ENCODE results near the gene ZNF385A. TPM values are rescaled to one million over a fixed set of nuclear protein-coding genes. Genes with fewer than 3 reads are reported as not detected.

ZNF385A gene
- total RNA-seq, 1 donor from 2014 or later, result 5.3 TPM

DNA sequence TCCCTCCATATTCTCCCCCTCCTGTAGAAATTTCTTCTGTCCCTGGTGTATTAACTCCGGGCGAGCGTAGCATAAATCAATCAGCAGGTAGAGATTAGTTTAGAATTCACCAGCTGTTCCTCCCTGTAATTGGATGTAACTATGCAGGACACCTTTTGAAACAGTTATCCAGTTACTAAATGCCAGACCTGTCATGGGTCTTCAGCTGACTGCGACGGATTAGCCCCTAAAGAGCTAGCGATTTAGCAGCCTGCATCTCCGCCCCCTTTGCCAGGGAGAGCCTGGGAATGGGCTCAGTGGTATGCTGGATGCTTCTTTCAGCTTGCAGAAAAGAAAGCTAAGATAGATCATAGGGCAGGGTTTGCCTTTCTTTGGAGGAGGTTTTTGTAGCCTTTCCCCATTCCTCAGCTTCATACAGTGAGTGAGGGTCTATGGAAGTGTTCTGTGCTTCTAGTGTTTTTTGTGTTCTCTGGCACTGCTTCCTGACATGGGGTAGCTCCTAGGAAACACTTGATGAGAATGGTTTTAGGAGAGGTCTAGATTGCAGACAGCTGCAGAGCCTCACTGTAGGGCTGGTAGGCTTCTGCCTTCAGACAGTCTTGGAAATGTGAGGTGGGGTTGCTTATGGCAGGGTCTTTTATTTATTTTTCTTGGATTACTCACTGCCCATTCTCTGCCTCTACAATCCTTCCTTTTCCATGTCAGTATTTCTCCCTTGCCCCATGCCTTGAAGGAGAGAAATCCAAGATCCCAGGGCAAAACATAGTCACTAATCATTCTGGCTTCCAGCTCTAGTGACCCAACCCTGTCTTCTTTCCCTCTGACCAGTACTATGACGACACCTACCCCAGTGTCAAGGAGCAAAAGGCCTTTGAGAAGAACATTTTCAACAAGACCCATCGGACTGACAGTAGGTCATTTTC is 42.9 kb downstream of the ZNF385A start:
- no peak for DNase-seq (ENCODE audit: low read depth)
- no peaks in the 10 kb centered on the region for H3K27me3 ChIP-seq (ENCODE audit: control insufficient read depth, insufficient read depth, low read length)
- TF ChIP-seq, protein P1, sequence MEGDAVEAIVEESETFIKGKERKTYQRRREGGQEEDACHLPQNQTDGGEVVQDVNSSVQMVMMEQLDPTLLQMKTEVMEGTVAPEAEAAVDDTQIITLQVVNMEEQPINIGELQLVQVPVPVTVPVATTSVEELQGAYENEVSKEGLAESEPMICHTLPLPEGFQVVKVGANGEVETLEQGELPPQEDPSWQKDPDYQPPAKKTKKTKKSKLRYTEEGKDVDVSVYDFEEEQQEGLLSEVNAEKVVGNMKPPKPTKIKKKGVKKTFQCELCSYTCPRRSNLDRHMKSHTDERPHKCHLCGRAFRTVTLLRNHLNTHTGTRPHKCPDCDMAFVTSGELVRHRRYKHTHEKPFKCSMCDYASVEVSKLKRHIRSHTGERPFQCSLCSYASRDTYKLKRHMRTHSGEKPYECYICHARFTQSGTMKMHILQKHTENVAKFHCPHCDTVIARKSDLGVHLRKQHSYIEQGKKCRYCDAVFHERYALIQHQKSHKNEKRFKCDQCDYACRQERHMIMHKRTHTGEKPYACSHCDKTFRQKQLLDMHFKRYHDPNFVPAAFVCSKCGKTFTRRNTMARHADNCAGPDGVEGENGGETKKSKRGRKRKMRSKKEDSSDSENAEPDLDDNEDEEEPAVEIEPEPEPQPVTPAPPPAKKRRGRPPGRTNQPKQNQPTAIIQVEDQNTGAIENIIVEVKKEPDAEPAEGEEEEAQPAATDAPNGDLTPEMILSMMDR (IDR thresholded peaks at IDR 0.05; ENCODE audit: insufficient read depth, low read length, severe bottlenecking), result no peak
- FAIRE-seq, result no peak
- H3K4me3 ChIP-seq (ENCODE audit: low read depth, low read length), result no peak overlapping the region
- H3K36me3 ChIP-seq (ENCODE audit: control insufficient read depth, insufficient read depth, low read length), result peaks cover 30% of the 10 kb centered on the region

DNA sequence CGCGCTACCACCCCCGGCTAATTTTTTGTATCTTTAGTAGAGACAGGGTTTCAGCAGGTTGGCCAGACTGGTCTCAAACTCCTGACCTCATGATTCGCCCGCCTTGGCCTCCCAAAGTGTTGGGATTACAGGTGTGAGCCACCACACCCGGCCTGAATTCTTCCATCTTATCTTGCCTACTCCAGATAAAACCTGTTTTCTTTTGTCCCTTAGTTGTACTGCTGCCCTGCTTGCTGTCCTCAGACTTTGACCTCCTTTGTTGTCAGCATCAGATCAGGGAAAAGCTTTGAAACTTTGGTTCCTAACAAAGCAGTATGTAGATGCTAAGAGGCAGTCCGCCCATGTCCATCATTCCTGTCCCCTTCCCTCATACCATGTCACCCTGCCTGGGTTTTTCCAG is 43.7 kb downstream of the ZNF385A start:
- no peak overlapping the region for H3K4me3 ChIP-seq (ENCODE audit: low read depth, low read length)
- peaks cover 30% of the 10 kb centered on the region for H3K36me3 ChIP-seq (ENCODE audit: control insufficient read depth, insufficient read depth, low read length)
- no peak for FAIRE-seq
- no peaks in the 10 kb centered on the region for H3K27me3 ChIP-seq (ENCODE audit: control insufficient read depth, insufficient read depth, low read length)
- TF ChIP-seq, protein P1 (IDR thresholded peaks at IDR 0.05; ENCODE audit: insufficient read depth, low read length, severe bottlenecking), result no peak
- DNase-seq (ENCODE audit: low read depth), result no peak

DNA sequence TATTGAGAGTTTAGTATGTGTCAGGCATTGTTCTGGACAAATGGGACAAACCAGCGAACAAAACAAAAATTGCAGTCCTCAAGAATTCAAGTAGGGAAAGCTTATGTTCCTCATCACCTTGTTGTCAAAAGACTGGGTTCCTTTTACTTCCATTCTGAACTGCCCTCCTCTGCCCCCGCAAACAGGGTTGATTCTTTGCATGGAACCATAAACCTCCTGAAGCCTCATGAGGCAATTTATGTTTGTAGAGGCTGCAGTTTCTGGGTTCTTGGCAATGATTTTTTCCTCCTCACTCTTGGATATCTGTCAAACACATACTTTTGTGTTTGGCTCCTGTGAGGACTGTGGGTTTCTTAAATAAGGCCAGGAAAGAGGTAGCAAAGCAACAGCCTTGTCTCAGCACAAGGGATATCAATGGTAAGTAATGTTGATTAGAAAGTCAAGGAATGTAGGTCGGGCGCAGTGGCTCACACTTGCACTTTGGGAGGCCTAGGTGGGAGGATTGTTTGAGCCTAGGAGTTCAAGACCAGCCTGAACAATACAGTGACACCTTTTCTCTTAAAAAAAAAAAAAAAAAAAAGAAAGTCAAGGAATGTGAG is 45.7 kb downstream of the ZNF385A start:
- DNase-seq (ENCODE audit: low read depth) (no peak), FAIRE-seq (no peak)
- H3K36me3 ChIP-seq (ENCODE audit: control insufficient read depth, insufficient read depth, low read length), result peaks cover 22% of the 10 kb centered on the region
- no peaks in the 10 kb centered on the region for H3K27me3 ChIP-seq (ENCODE audit: control insufficient read depth, insufficient read depth, low read length)
- TF ChIP-seq, protein P1 (IDR thresholded peaks at IDR 0.05; ENCODE audit: insufficient read depth, low read length, severe bottlenecking), result no peak
- H3K4me3 ChIP-seq (ENCODE audit: low read depth, low read length), result no peak overlapping the region

DNA sequence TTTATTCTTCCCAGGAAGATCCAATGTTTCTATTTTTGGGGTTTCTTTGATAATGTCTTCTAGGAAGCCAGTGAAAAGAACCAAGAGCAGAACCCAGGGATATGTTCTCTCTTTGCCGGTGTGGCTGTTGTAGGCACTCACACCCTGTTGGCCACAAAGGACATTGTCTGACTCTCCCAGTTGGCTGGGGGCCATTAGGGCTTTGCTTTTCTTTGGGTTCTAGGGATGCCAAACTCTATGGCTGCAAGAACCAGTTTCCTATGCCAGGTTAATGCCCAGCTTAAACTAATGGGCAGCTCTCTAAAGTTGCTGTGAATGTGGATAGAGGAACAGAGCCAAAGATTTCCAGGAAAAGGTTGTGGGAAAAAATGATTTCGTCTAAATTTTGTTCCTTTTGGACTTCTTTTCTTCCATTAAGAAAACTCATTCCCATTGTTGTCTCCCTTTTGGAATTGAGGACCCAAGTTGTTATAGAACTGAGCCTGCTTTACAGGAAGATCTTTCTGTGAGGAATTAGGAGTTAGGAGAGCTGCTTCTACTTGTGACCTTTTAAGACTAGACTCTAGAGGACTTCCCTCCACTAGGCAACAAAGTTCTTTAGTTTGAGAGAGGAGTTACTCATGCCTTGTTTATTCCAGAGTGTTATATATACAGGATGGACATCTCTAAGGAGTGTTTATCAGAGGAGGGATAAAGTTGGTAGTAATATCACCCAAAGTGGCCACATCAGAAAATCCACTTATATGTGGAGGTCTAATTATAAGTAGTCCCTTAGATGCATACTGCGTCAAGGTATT is 46.5 kb downstream of the ZNF385A start:
- FAIRE-seq, result no peak
- TF ChIP-seq, protein P1 (IDR thresholded peaks at IDR 0.05; ENCODE audit: insufficient read depth, low read length, severe bottlenecking), result no peak
- H3K27me3 ChIP-seq (ENCODE audit: control insufficient read depth, insufficient read depth, low read length), result no peaks in the 10 kb centered on the region
- no peak overlapping the region for H3K4me3 ChIP-seq (ENCODE audit: low read depth, low read length)
- H3K36me3 ChIP-seq (ENCODE audit: control insufficient read depth, insufficient read depth, low read length), result peaks cover 22% of the 10 kb centered on the region
- DNase-seq (ENCODE audit: low read depth), result no peak

DNA sequence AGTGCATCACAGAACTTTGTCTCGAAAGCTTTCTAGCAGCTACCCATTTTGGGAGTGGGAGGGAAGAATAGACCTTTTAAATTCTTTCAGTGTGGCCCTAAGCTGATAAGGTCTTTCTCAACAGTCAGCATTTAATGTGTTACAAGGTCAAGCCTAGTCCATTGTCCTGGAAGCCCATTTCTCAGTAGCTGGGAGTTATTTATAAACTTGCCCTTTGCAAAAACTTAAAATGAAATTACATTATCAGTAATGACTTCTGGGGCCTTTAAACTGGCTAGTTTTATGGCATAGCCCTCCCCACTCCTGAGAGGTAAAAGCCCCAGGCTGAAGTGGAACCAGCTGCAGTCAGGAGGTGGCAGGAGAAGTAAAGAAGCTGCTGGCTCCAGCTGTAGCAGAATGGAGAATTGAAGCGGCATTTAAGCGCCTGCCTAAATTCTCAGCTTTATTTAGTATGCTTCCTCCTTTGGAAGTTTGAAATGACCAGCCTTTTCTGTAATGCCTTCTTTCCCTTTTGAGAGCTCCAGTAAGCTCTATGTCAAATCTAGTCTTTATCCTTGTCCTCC is 47.2 kb downstream of the ZNF385A start:
- H3K4me3 ChIP-seq (ENCODE audit: low read depth, low read length), result no peak overlapping the region
- H3K36me3 ChIP-seq (ENCODE audit: control insufficient read depth, insufficient read depth, low read length), result peaks cover 17% of the 10 kb centered on the region
- TF ChIP-seq, protein P1 (IDR thresholded peaks at IDR 0.05; ENCODE audit: insufficient read depth, low read length, severe bottlenecking), result no peak
- no peaks in the 10 kb centered on the region for H3K27me3 ChIP-seq (ENCODE audit: control insufficient read depth, insufficient read depth, low read length)
- no peak for FAIRE-seq
- no peak for DNase-seq (ENCODE audit: low read depth)

Data from bronchial epithelial cell (primary cell).